ENCODE data around the gene KRTAP5-6.
"Not testable (repeated sequence)": the region's sequence is repeated elsewhere in the genome, so short reads cannot be mapped to it uniquely, and the experiment has no call there.

KRTAP5-6 gene

DNA sequence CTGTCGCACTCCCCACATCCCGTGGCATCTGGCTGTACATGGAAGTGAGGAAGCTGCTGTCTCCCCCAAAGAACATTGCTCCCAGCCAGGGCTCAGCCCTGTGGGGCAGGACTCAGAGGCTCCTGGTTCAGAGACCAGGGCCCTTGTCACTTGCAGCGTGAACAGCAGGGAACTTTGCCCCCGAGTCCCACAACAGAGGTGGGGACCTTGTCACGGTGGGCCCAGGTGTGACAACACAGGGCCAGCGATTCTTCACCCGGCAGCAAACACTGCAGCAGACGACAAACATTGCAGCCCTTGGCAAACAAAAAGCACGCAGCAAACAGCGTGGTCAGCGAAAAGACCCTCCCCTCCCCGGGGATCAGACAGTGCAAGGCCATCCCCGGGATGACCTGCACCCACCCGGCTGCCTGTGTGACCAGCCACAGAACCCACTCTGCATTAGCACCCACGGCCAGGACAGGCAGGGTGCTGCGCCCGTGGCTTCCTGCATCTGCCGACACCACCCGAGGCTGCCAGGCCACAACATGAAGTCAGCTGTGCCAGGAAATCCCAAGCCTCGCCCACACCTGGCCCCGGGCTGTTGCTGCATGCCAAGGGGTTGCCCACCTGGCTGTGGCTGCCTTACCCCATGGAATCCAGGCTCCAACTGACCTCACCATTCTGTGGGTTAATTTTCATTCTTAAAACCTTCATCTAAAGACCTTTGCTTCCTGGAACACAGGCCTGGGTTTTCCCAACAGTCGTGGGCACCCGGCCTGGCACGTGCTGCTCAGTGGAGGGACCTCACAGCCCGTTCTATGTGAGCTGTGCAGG is 35.3 kb upstream of the KRTAP5-6 start:
- DNase-seq (ENCODE audit: low read depth in 2 of 2): not testable (repeated sequence)

DNA sequence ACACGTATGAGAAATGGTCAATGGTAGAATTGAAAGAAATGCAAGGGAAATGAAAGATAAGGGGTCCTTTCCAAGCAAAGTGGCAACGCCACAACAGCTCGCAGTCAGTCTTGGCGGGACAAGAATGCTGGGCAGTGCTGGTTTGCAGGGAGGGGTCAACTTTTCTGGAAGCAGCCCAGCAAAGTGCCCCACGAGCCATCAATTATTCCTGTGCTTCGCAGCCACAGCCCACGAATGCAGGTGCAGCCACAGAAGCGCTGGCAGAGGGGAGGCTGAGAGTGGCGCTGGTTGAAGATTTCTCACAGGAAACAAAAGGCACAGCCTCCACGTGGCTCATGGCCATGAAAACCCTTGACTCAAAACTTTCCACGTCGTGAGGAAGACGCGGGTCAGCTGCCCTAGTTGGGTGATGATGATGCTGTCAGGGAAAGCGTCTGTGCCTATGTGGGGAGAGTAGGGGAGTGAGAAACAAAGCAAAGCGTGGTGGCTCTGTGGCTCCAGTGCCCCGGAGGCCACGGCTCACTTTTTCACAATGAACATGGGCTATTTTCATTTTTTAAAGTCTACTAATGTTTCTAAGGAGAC is 34.2 kb upstream of the KRTAP5-6 start:
- DNase-seq (ENCODE audit: low read depth in 2 of 2): not testable (repeated sequence)

DNA sequence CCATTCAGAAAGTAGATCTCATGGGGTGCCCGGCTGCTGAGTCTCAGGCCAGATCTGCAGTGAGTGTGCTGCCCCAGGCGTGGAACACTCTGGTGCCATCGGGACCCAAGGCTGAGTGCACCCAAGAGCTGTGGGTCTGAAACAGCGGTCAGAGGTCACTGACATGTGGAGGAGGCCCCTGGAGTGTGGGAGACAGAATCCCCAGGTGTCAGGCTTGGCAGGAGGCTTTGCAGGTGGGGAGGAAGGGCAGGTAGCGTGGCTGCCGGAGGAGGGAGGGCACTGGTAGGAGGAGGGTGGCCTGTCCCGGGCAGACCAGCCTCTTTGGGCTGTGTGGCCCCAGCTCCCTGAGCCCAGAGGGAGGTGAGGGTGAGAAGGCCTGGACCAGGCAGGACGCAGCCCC is 31.7 kb upstream of the KRTAP5-6 start:
- no peak for DNase-seq (ENCODE audit: low read depth in 2 of 2)

DNA sequence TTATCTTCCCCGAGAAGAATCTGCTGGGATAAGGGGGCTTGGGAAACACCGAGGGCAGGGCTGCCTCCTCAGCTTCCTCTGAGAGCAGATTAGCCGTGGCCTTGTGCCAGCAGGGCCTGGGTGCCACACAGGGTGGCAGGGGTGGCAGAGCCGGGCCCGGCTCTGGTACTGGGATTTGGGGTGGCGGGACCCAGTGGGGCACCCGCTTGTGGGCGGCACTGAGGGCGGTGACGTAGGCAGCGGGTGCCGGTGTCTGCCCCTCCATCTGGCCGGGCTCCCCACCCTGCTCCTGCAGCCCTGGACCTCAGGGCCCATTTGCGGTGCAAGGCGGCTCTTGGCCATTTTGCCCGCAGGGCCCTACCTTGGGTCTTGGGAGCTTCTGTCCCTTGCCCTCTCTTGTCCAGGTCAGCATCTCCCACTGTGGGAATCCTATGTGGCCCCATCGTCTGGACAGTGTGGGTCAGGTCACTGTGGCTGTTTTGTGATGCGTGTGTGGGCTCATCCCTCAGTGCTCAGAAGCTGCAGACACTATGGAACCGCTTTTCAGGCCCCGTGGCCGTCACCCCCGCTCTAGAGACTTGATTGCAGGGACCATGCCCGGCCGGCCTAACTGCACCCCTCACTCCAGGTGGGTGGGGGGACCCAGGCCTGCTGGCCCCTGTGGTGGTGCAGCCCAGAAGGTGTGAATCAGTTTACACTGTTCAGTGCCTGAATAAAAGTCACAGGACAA is 29.7 kb upstream of the KRTAP5-6 start:
- DNase-seq (ENCODE audit: low read depth in 2 of 2): no peak

DNA sequence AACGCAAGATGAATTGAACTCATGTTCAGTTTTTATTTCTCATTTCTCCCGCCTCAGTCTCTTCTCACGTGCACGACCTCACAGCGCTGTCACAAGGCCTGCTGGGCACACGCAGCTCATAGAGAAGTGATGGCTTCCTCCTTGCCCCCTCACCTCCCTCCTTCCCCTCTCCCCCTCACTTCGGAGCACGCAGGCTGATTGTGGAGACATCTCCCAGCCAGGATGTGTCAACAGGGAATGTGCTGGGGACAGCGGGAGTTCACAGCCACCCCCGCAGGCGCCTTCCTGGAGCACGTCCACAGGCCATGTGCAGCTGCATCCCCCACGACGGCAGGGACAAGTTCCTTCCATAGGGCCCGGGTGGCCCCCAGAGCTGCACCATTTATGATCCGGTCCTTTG is 29.1 kb upstream of the KRTAP5-6 start:
- no peak for DNase-seq (ENCODE audit: low read depth in 2 of 2)

DNA sequence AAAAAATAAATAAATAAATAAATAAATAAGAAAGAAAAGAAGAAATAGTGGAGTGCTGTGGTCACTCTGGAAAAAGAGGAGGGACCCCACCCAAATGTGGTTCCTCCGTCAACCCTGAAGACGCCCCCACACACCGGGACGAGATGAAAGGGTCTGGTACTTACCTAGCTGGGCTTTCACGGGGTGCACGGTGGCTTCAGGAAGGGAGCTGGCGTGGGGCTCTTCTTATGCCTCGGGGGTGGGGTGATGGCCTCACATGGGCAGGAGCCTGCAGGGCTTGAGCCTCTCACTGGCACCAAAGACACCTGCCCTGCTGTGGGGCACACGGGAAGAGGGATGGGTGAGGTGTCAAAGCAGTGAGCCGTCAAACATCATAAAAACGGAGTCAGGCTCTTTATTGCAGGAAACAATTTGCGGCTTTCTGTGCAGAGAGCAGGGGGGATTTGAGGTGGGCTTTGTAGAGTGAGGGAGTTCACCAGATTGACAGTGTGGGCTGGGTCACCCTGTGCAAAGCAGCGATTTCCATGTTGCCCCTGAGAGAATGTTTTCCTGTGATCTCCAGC is 28.0 kb upstream of the KRTAP5-6 start:
- DNase-seq (ENCODE audit: low read depth in 2 of 2): no peak

DNA sequence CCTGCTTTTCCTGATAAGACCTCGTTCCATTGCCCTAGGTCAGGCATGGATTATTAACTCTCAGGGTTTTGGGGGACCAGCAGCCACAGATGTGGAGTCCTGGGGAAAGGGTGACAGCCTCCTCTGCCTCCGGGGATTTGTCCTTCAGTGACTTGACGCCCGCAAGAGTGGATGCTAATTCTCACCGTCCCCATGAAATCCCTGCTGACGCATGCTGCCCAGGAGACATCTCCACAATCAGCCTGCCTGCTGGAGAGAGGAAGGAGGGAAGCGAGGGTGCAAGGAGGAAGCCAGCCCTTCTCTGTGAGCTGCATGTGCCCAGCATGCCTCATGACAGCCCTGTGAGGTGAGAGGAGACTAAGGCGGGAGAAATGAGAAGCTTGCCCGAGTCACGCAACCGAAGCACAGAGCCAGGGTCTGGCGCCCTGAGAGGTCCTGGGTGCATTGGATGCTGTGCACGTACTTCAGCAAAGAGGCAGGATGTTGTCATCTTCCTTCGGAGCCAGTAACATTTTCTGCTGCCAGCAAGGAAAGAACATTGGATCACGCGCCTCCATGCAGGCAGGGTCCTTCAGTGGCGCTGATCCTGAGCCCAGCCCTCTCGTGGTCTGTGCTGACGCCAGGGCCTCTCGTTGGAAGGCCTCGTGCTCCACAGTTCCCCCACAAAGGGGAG is 27.3 kb upstream of the KRTAP5-6 start:
- DNase-seq (ENCODE audit: low read depth in 2 of 2): no peak

DNA sequence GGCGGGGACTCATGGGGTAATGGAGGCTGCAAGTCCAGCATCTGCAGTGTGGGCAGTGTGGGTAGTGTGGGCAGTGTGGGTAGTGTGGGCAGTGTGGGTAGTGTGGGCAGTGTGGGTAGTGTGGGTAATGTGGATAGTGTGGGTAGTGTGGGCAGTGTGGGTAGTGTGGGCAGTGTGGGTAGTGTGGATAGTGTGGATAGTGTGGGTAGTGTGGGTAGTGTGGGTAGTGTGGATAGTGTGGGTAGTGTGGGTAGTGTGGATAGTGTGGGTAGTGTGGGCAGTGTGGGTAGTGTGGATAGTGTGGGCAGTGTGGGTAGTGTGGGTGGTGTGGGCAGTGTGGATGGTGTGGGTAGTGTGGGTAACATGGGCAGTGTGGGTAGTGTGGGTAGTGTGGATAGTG is 26.5 kb upstream of the KRTAP5-6 start:
- DNase-seq (ENCODE audit: low read depth in 2 of 2): not testable (repeated sequence)

DNA sequence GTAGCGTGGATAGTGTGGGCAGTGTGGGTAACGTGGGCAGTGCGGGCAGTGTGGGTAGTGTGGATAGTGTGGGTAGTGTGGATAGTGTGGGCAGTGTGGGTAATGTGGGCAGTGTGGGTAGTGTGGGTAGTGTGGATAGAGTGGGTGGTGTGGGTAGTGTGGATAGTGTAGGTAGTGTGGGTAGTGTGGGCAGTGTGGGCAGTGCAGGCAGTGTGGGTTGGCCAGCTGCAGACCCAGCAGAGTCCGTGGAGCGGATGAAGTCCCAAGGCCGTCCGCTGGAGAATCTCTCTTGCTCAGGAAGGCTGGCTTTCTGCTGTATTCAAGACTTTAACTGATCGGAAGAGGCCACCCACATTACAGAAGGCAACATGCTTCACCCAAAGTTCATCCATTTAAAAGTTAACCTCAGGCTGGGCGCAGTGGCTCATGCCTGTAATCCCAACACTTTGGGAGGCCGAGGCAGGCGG is 26.1 kb upstream of the KRTAP5-6 start:
- DNase-seq (ENCODE audit: low read depth in 2 of 2): no peak

DNA sequence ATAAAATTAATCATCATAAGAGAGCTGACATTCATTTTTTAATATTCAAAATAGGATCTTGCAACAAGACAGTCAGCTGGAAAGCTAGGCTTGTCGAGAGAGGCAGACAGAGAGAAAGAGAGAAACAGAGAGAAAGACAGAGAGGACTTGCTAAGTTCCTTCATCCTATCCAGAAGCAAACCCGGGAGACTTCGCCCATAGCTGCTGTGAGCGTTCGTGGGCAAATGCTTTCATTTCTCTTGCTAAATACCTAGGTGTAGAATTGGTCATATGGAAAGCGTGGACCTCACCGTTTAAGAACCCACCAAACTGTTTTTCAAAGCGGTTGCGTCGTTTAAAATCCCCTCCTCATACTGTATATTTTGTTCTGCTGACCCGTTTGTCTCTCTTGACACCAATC is 25.3 kb upstream of the KRTAP5-6 start:
- no peak for DNase-seq (ENCODE audit: low read depth in 2 of 2)

DNA sequence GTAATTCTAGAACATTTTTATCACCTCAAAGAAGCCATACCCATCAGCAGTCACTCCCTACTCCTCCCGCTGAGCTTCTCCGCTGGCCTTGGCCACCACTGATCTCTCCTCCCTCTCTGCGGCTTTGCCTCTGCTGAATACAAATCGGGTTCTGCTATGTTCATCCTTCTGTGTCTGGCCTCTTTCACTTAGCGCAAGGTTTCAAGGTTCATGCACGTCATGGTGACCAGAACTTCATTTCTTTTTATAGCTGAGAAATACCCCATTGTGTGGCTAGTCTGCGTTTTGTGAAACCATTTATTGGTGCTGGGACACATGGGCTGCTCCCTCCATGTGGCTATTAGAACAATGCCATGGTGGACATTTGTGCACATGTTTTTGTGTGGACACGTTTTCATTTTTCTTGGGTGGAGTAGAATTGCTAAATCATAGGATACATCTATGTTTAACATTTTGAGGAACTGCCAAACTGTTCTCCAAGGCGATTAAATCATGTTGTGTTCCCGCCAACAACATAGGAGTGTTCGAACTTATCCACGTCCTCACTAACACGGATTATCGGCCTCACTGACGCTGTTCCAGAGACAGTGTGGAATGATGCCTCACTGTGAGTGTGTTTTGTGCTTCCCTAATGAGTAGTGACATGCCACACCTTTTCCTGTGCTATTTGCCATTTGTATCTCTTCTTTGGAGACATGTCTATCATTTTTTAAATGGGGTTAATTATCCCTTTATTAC is 24.2 kb upstream of the KRTAP5-6 start:
- no peak for DNase-seq (ENCODE audit: low read depth in 2 of 2)

DNA sequence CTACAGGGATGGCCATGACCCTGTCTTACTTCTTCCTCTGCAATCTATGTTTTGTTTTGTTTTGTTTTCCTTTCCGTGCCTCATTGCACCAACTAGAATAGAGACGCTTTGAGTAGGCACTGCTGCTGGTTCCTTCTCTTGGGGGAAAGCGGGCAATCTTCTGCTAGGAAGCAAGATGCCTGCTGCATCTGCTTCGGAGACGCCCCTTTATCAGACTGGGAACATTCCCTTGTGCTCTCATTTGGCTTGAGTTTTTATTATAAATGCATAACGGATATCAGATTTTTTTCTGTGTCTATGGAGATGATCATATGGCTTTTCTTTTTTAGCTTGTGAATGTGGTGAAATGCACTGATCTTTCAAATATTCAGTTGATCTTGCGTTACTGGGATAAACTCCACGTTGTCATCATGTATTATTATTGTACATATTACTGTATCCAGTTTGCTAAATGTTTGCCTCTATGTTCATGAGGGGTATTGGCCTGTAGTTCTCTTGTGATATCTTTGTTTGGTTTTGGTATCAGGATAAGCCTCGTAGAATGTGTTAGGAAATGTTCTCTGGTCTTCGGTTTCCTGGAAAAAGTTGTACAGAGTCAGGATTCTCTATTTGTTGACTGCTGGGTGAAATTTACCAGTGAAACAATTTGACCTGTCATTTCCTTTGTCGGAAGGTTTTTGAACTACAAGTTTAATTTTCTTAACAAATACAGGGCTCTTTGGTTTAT is 23.4 kb upstream of the KRTAP5-6 start:
- DNase-seq (ENCODE audit: low read depth in 2 of 2): no peak

DNA sequence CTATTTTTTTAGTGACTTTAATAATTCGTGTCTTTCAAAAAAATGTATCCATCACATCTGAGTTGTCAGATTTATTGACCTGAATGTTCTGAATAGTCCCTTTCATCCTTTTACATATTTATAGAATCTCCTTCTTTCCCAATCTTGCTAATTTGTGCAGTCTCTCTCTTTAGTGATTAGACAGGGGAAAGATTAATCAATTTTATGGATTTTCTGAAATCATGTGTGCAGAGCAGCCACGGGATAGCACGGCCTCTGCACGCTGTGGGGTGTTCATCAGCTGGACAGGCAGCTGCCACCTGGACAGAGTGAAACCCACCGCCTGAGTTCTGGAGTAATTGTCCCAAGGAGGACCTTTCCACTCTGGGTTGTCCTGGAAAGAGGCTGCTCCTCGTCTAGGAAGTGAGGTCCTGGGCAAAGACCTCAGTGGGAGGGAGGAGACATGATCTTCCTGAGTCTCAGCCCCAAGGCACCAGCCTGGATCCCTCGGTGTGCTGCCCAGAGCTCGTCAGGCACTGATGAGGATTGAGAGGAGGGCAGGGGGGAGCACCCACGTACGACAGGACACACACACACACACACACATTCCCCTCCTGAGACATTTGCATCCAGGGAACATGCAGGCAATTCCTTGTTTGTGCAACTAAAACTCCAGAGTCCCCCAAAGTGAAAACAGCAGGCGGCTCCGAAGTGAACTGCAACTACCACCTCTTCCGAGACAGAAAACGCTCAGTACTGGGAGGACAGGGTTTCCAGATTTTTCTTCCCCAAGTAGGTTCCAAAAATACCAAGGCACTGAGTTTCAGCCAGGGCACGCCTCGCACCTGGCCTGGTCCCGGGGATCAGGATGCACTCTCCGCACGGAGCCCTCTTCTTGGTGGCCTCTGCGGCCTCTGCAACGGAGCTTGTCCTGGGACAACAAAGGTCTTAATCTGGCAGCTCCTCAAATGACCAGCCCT is 22.5 kb upstream of the KRTAP5-6 start:
- DNase-seq (ENCODE audit: low read depth in 2 of 2): no peak

DNA sequence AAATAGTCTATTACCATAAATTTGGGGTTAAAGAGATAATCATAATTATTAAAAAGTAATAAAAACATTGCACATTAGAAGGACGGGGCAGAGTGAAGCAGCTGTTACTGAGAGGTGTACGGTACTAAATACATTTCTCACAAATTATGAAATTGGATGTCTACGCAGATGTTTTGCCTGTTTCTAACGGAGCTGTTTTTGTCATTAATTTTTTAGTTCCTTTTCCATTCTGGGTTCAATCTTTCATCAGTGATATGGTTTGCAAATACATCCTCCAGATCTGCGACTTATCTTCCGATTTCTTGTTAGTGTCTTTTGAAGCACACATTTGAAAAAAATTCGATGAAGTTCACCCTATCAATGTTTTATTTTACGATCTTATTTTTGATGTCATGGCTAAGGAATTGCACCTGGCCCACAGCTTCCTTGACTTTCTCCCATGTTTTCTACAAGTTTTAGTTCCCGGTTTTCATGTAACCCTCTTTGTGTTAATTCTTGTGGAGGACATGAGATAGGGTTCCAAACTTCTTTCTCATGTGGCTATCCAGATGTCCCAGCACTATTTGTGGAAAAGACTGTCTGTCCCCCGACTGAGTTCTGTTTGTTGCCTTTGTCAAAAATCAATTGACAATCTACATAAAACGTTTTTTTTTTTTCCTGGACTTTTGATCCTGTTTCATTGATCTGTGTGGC is 21.3 kb upstream of the KRTAP5-6 start:
- DNase-seq (ENCODE audit: low read depth in 2 of 2): no peak

DNA sequence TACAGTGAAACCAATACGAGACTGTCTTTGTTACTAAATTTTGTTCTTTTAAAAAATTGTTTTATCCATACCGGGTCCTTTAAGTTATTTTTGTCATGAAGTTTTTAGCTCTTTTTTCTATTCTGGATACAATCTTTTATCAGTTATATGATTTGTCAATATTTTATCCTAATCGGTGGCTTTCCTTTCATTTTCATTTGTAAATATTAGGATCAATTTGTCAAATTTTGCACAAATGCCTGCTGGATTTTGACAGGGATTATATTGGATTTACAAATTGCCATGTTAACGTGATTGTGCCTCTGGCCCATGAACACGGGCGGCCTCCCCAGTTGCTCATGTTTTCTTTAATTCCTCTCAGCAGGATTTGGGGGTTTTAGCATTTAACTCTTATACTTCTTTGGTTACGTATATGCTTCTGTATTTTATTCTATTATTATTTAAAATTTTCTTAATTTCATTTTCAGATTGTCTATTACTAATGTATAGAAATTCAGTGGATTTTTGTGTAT is 20.7 kb upstream of the KRTAP5-6 start:
- no peak for DNase-seq (ENCODE audit: low read depth in 2 of 2)

DNA sequence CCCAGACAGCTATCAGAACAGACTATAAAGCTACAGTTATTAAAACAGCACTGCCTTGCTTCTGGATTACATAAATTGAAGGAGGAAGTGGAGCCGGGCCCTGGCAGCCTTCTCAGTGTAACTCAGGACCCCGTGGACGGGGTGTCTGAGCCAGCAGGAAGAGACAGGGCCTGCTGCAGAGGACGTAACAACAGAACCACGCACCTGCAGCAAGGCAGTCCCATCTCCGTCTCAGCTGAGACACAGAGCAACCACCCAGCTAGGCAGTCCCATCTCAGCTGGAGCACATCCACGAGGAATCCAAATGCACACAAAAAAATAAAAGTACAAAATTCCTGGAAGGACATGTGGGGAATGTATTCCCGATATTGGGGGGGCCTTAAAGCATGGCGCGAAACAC is 17.1 kb upstream of the KRTAP5-6 start:
- no peak for DNase-seq (ENCODE audit: low read depth in 2 of 2)

DNA sequence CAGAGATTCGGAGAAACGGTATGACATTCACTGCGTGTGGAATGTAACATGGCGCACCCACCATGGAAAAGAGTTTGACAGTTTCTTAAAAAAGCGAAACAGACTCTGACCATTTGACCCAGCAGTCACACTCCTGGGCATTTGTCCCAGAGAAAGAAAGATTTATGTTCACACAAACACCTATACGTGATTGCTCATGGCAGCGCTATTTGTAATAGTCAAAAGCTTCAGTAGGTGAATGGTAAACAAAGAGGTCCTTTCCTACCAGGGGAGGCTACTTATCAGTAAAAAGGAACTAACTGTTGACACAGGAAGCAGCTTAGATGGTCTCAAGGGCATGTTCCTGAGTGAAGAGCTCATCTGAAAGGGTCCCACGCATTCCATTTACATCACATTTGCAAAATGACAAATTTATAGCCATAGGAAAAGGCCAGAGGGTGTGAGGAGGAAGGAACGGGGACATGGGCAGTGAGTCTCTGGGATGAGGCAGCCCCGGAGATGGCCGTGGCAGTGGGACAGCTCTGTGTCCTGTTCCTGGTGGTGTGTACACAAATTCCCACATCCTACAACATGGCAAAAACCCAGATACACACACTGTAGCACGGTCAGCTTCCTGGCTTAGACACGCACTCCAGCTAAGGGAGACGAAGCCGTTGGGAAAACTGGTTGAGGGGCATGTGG is 14.6 kb upstream of the KRTAP5-6 start:
- DNase-seq (ENCODE audit: low read depth in 2 of 2): no peak

DNA sequence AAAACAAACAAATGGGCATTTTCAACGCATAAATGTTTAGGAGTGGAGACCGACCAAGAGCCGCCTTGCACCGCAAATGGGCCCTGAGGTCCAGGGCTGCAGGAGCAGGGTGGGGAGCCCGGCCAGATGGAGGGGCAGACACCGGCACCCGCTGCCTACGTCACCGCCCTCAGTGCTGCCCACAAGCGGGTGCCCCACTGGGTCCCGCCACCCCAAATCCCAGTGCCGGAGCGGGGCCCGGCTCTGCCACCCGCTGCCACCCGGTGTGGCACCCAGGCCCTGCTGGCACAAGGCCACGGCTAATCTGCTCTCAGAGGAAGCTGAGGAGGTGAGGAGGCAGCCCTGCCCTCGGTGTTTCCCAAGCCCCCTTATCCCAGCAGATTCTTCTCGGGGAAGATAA is 13.8 kb upstream of the KRTAP5-6 start:
- DNase-seq (ENCODE audit: low read depth in 2 of 2): not testable (repeated sequence)
